Body of pancreas (tissue), 4 donors: Measurements from ENCODE around the gene GRAMD1C. TPM values are rescaled to one million over a fixed set of nuclear protein-coding genes. Genes with fewer than 3 reads are reported as not detected.

ENCODE experiments used
- ATAC-seq: fragments of 150-250 bp; one replicate; pipeline ENCODE4 v1.9.1; 2016
- DNase-seq, 4 donors: peaks; one replicate each; pipeline ENCODE4 v3.0.0-alpha.2; 2019
- H3K27ac ChIP-seq, 4 donors: fragments of 200-600 bp; sonication (generic); 1 replicate in 3 of 4; 2 replicates in 1 of 4; pipeline versions ENCODE4 v1.5.1 to v1.6.1; 2016 to 2019; ENCODE audit warnings: mild to moderate bottlenecking in 1 of 4, mixed read lengths in 1 of 4, moderate library complexity in 1 of 4
- H3K27me3 ChIP-seq, 2 donors: fragments of 200-600 bp; sonication (generic); one replicate each; pipeline ENCODE4 v1.6.0; 2016; ENCODE audit warnings: mild to moderate bottlenecking in 1 of 2
- H3K36me3 ChIP-seq, 2 donors: fragments of 200-600 bp; sonication (generic); replicated peaks in 1 of 2; 2 replicates each; pipeline ENCODE4 v1.5.1; 2016; ENCODE audit warnings: low read depth in 2 of 2; ENCODE audit not compliant: insufficient read depth in 1 of 2
- H3K4me1 ChIP-seq: fragments of 200-600 bp; sonication (generic); one replicate; pipeline ENCODE4 v1.6.0; 2016
- H3K4me3 ChIP-seq, 2 donors: fragments of 200-600 bp; sonication (generic); 1 replicate in 1 of 2; 2 replicates in 1 of 2; pipeline ENCODE4 v1.5.1; 2016 to 2019
- H3K9me3 ChIP-seq, 3 donors: fragments of 200-600 bp; sonication (generic); 1 replicate in 2 of 3; 2 replicates in 1 of 3; pipeline ENCODE4 v1.5.1; 2016
- CTCF ChIP-seq, 7 experiments: fragments of 450-650 bp in 4 of 7; fragments of 200-600 bp in 3 of 7; sonication (generic) in 3 of 7; IDR thresholded peaks; one replicate each; pipeline ENCODE4 v1.5.1; 2016 to 2019; ENCODE audit warnings: antibody characterized with exemption in 7 of 7
- POLR2A ChIP-seq, 3 donors: fragments of 450-650 bp; IDR thresholded peaks; one replicate each; pipeline ENCODE4 v1.6.1; 2016; ENCODE audit warnings: antibody characterized with exemption in 3 of 3, mild to moderate bottlenecking in 2 of 3
- WGBS, 2 donors: methylation state at CpG; one replicate each; pipeline ENCODE4 v1.1.5; 2017; 5-methylcytosine and 5-hydroxymethylcytosine counted together
- intact Hi-C: fragments of 100-400 bp; cut with DNase I; formaldehyde crosslinking; loops from one replicate; pipeline ENCODE4 v1.15.1; 2023
- total RNA-seq, 2 donors: library from RNA; depleted of rRNA; stranded (reverse); fragments of >200 nt; gene quantifications; one replicate each; pipeline ENCODE4 v1.1.0, GENCODE V29; 2016

The GRAMD1C gene
- total RNA-seq, 2 donors from 2014 or later: 18.5 to 27.0 TPM

- ATAC-seq: no peak
- no peak overlapping the region for H3K27ac ChIP-seq
- H3K36me3 ChIP-seq: no peaks in the 10 kb centered on the region
- H3K4me3 ChIP-seq: no peak overlapping the region
- H3K9me3 ChIP-seq: no peaks in the 10 kb centered on the region
- intact Hi-C loops: no loop called here
- no peak for DNase-seq
- H3K27me3 ChIP-seq: no peaks in the 10 kb centered on the region
- no peaks in the 10 kb centered on the region for H3K4me1 ChIP-seq
- TF ChIP-seq CTCF (IDR thresholded peaks at IDR 0.05) (no peak), POLR2A (IDR thresholded peaks at IDR 0.05) (no peak)
- 63 to 76% methylated on average over 2 of the region's 2 CpGs for WGBS, 2 donors
These were observed 13.5 kb upstream of the GRAMD1C start for GRCh38 chr3:113825090-113825489.

GRCh38 chr3:113828600-113828999 lies 10.0 kb upstream of the GRAMD1C start:
- no peak for ATAC-seq
- intact Hi-C loops: no loop called here
- Histone ChIP-seq H3K27ac (no peak overlapping the region), H3K4me3 (no peak overlapping the region), H3K36me3 (no peaks in the 10 kb centered on the region), H3K4me1 (peaks cover 4% of the 10 kb centered on the region), H3K27me3 (no peaks in the 10 kb centered on the region), H3K9me3 (no peaks in the 10 kb centered on the region)
- TF ChIP-seq POLR2A (IDR thresholded peaks at IDR 0.05): no peak
- WGBS, 2 donors: 69 to 89% methylated on average over 1 of the region's 1 CpG
- no peak for DNase-seq

- peaks cover 5% of the 10 kb centered on the region for H3K4me1 ChIP-seq
- no peaks in the 10 kb centered on the region for H3K9me3 ChIP-seq
- ATAC-seq (no peak), DNase-seq (peak in 1 of 4 donors; percentile 14)
- peak overlapping the region in 1 of 4 donors; percentile 22 for H3K27ac ChIP-seq
- TF ChIP-seq POLR2A (IDR thresholded peaks at IDR 0.05): no peak
- TF ChIP-seq CTCF (IDR thresholded peaks at IDR 0.05): no peak
- WGBS, 2 donors: 59 to 62% methylated on average over 10 of the region's 10 CpGs
- intact Hi-C loops: no loop called here
- H3K27me3 ChIP-seq: no peaks in the 10 kb centered on the region
- H3K36me3 ChIP-seq: no peaks in the 10 kb centered on the region
- H3K4me3 ChIP-seq: no peak overlapping the region
These were observed 8.8 kb upstream of the GRAMD1C start for GRCh38 chr3:113829576-113830354.

GRCh38 chr3:113831103-113831355 lies 7.6 kb upstream of the GRAMD1C start:
- no peak for ATAC-seq
- Histone ChIP-seq H3K9me3 (no peaks in the 10 kb centered on the region), H3K36me3 (no peaks in the 10 kb centered on the region), H3K27me3 (no peaks in the 10 kb centered on the region), H3K4me1 (peaks cover 14% of the 10 kb centered on the region), H3K4me3 (no peak overlapping the region), H3K27ac (no peak overlapping the region)
- DNase-seq: no peak
- 0% methylated on average over 1 of the region's 1 CpG for WGBS, 2 donors
- no peak for TF ChIP-seq CTCF (IDR thresholded peaks at IDR 0.05)
- no peak for TF ChIP-seq POLR2A (IDR thresholded peaks at IDR 0.05)
- intact Hi-C loops: no loop called here

GRCh38 chr3:113832477-113833164 lies 6.0 kb upstream of the GRAMD1C start:
- Histone ChIP-seq H3K4me3 (no peak overlapping the region), H3K27ac (no peak overlapping the region), H3K4me1 (peaks cover 14% of the 10 kb centered on the region), H3K36me3 (no peaks in the 10 kb centered on the region), H3K27me3 (no peaks in the 10 kb centered on the region), H3K9me3 (no peaks in the 10 kb centered on the region)
- ATAC-seq (no peak), DNase-seq (no peak)
- intact Hi-C loops: no loop called here
- no peak for TF ChIP-seq CTCF (IDR thresholded peaks at IDR 0.05)
- 85 to 90% methylated on average over 5 of the region's 5 CpGs for WGBS, 2 donors
